ENCODE measurements around the gene CD58.
"Not testable (repeated sequence)": the region's sequence is repeated elsewhere in the genome, so short reads cannot be mapped to it uniquely, and the experiment has no call there.

The CD58 gene

GRCh38 chr1:116569776-116570357, 959 bp downstream of the CD58 start:
- DNase-seq = no peak

- DNase-seq = no peak
These were observed 1.5 kb downstream of the CD58 start for GRCh38 chr1:116569381-116569670.

DNA sequence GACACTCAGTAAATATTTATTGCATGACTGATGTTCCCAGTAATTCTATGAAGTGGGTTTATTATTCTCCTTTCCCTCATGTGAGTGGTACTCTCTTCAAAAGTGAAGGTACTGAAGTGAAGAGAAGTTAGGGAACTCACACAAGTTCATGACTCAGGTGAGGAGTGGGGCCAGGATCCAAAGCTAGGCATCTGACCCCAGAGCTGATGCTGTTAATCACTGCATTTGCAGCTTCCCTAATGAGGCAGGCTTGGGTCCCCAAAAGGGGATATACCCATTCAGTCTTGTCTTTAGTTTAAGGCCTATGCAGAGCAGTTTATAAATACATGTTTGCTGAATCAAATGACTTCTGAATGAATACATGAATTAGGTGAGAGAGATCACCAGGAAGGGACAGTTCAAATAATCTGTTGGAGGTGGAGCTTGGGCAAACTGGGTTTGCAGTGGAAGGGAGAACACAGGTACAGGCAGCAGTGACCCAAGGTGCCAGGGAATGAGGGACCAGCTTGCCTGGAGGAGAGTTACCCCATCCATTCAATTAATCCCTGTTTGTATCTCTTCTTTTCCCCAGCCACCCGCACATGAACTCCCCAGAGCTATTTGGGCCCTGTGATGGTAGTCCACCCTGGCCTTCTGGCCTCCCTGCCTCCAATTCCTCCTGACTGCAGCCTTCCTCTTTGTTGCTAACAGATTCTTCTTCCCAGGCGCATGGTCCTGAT, 2.0 kb downstream of the CD58 start:
- DNase-seq = no peak

GRCh38 chr1:116567790-116568661, 2.8 kb downstream of the CD58 start:
- DNase-seq = no peak

- DNase-seq = no peak
These were observed 5.6 kb downstream of the CD58 start for GRCh38 chr1:116565222-116565621.

DNA sequence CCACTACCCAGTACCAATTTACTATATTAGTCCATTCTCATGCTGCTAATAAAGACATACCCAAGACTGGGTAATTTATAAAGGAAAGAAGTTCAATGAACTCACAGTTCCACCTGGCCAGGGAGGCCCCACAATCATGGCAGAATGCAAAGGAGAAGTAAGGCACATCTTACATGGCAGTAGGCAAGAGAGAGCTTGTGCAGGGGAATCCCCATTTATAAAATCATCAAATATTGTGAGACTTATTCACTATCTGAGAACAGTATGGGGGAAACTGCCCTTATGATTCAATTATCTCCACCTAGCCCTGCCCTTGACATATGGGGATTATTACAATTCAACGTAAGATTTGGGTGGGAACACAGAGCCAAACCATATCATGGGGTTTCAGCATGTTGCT, 6.4 kb downstream of the CD58 start:
- no peak for DNase-seq

DNA sequence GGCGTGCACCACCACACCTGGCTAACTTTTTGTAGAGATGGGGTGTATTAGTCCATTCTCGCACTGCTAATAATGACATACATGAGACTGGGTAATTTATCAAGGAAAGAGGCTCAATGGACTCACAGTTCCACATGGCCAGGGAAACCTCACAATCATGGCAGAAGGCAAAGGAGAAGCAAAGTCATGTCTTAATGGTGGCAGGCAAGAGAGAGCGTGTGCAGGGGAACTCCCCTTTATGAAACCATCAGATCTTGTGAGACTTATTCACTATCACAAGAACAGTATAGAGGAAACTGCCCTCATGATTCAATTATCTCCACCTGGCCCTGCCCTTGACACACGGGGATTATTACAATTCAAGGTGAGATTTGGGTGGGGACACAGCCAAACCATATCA, 8.4 kb downstream of the CD58 start:
- DNase-seq = not testable (repeated sequence)

DNA sequence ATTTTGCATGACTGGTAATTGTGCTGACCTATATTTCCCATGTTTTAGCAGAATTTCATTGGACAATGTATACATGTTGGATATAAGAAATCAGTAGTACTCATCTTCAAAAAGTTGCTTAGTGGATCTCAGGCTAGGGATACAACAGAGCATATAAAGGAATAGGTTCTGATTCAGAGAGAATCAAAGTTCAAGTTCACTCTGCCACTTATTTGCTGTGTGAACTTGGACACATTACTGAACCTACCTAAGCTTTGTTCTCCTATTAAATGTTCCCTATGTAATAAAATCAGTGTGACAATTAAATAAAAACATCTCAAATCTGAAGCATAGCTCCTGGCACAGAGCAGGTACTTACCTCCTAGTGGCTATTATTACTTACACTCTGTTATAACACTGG, 9.3 kb downstream of the CD58 start:
- DNase-seq = no peak

GRCh38 chr1:116560704-116561490, 9.9 kb downstream of the CD58 start:
- DNase-seq = no peak

DNA sequence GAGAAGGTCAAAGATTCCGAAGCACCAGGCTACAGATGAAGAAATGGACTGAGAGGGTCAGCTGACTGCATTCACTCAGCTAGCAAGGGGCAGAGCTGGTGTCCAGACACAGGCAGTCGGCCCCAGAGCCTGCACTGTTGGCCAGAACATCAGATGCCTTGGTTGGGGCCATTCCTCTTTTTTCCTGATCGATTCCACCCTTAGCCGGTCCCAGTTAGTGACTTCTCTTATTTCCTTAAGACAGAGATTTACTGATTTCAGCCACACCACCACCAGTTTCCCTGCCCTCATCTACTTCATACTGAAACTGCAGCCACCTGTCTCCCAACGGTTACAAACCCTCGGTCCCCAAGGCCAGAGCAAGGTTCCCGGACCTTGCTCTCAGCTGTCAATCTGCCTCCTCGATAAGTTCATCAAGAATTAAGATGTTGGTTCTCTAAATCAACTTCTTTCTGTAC, 11.5 kb downstream of the CD58 start:
- DNase-seq = no peak

GRCh38 chr1:116558571-116558970, 12.3 kb downstream of the CD58 start:
- no peak for DNase-seq

DNA sequence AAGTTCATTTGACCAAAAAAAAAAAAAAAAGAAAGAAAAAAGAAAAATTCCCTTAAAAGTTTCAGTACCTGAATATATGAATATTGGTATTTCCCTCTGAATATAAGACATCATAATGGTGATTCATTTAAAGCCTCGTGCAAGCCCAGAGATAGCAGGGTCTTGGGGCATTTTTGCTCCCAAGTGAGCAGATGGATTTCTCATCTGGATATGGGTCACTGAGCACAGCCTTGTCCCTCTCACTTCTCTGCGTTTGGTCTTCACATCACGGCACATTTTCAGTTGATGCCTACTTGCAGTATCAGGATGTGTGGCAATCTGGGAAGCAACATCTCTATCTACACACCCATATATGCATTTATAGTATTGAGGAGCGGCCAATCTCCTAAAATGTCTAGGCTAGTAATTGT, 12.7 kb downstream of the CD58 start:
- DNase-seq = no peak

DNA sequence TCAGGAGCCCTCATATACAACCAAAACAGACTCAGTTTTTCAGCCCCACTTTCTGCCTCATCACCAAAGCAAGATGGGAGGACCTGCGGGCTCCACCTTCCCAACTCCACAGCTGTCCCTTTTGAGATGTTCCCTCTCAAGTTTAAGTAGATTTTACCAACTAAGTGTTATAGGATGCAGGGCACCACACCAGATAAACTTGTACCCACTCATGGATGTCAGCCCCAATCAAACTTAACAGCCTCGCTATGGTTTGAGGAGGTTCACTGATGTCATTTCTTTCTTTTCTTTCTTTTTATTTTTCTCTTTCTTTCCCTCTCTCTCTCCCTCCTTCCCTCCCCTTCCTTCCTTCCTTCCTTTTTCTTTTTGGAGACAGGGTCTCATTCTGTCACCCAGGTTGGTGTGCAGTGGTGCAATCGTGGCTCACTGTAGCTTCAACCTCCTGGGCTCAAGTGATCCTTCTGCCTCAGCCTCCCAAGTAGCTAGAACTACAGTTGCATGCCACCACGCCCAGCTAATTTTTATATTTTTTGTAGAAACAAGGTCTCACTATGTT, 13.4 kb downstream of the CD58 start:
- no peak for DNase-seq

DNA sequence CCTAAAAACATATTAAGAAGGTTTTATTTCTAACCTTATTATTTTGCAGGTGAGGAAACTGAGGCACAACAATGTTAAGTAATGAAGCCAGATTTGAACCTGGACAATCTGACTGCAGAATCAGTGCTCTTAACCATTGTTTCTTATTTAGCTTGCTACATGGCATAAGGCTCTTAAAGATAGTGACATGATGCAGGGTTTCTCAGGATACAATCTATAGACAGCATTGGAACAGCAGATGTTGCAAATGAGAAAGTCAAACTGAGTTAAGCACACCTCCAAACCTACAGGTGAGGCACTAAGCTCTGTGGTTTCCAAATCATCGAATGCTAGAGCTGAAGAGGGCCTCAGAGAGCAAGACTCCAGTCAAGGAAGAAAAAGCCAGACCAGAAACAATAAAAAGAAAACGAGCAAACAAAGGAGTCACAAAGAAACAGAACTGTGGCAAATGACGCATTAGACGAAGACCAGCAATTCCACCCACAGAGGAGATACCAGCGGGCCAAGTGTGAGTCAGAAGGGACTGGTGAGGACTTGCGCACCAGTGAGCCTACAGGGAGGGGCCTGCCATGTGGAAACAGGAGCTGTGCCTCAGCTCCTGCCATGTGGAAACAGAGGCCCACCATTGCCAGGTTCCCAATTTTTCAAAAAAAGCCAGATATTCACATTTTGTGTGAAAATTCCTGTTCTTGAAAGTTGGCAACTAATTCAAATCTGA, 14.4 kb downstream of the CD58 start:
- DNase-seq = no peak

GRCh38 chr1:116554924-116555323, 15.9 kb downstream of the CD58 start:
- DNase-seq = no peak

DNA sequence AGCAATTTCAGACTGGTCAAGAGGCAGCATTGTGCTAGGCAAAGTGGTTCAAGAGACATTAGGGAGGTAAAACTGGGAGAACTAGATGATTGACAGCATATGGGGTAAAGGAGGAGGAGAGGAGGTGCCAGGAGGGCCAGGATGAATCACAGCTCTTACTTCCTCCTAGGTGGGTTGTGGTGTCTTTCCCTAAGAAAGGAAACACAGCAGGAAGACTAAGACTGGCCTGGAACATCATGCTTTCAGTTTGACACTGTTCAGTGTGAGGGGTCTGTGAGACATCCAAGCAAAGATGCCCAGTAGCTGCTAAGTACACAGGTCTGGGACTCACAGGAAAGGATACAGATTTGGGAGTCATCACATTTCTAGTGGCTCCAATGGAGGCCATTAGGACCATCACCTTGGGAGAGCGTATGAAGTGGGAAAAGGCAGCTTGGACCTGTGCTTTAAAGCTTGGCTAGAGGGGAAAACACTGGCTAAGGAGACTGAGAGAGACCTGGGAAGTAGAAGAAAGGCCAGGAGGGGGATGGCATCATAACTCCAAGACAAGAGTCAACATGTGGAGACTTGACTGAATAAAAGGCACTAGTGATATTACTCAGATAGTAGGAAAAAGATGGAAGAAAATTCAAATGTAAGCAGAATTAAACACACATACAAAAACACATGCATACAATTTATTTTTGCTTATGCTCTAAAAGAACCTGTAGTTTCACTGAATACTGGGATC, 17.3 kb downstream of the CD58 start:
- no peak for DNase-seq

DNA sequence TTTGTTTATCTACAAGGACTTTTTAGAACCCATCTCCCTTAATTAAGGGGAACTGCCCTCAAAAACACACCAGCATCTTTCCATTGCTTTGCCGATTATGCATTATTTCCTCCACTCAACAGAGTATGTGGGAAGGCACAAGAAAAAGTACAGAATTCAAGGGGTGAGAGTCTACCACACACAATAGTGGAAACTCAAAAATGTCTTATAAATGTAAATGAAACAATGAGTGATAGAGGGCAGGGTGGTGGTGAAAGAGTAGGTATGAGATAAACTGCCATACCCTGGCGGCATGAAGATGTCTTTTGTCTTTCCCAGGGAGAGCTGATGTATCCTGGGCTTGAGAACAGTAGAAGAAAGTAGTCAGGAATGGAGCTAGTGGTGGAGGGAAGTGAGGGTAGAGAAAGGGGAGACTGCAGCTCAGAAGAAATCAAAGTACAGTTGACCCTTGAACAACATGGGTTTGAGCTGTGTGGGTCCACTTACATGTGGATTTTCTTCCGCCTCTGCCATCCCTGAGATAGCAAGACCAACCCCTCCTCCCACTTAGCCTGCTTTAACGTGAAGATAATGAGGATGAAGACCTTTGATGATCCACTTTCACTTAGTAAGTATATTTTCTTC, 24.4 kb downstream of the CD58 start:
- no peak for DNase-seq

DNA sequence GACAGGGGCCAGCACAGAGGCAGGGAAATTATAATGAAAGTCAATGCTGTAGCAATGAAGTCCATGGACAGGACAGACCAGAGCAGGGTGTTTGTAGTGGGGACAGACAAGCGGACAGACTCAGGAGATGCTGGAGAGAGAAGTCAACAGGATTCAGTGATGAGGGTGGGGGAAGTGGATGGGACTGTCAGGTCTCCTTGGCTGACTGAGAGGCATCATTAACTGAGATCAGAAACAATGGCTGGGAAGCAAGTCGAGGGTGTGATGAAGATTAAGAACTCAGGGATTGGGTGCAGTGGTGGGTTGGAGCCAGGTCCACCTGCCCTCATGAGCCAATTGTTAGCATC, 25.5 kb downstream of the CD58 start:
- no peak for DNase-seq

GRCh38 chr1:116544588-116545358, 26.1 kb downstream of the CD58 start:
- no peak for DNase-seq

DNA sequence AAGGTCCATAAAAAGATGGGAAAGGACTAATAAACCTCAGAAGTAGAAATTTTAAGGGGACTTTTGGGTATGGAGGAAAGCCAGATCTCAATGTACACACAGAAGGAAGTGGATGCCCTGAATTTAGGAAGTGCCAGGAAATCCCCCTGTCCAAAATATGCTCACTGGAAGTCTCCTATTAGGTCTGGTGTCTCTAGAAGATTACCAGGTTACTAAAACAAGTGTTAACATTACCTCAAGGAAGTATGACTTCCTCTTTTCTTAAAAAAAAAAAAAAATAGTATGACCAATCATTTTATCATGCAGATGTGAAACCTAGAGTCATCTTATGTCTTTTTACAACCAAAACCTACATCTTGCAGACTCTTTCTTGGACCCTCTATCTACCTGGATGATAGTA, 30.7 kb downstream of the CD58 start:
- no peak for DNase-seq
